MG63 (cell line): Measurements from ENCODE around the gene IGFL3. TPM values are rescaled to one million over a fixed set of nuclear protein-coding genes. Genes with fewer than 3 reads are reported as not detected.
"Not testable (repeated sequence)": the region's sequence is repeated elsewhere in the genome, so short reads cannot be mapped to it uniquely, and the experiment has no call there.

ENCODE experiments used
- DNase-seq: peaks from one replicate; pipeline ENCODE4 v3.0.0-alpha.2; 2020
- H3K27me3 ChIP-seq: fragments of 250-450 bp; sonication (Bioruptor Pico); 2 replicates; pipeline ENCODE4 v1.5.1; 2020; ENCODE audit warnings: mild to moderate bottlenecking, moderate library complexity
- H3K36me3 ChIP-seq: fragments of 250-450 bp; sonication (Bioruptor Pico); 2 replicates; pipeline ENCODE4 v1.5.1; 2020; ENCODE audit warnings: mild to moderate bottlenecking, moderate library complexity
- H3K4me3 ChIP-seq: fragments of 250-450 bp; sonication (Bioruptor Pico); 2 replicates; pipeline ENCODE4 v1.5.1; 2020; ENCODE audit warnings: mild to moderate bottlenecking, moderate library complexity
- H3K9me3 ChIP-seq: fragments of 250-450 bp; sonication (Bioruptor Pico); 2 replicates; pipeline ENCODE4 v1.5.1; 2020; ENCODE audit warnings: mild to moderate bottlenecking, moderate library complexity
- total RNA-seq: library from RNA; depleted of rRNA; stranded (reverse); fragments of >200 nt; shearing (Covaris generic); gene quantifications from 2 replicates; pipeline ENCODE4 v1.2.3, GENCODE V29; 2014; ENCODE audit warnings: low replicate concordance; rRNA removed

Gene IGFL3
- not detected in 2 replicates for total RNA-seq

DNA sequence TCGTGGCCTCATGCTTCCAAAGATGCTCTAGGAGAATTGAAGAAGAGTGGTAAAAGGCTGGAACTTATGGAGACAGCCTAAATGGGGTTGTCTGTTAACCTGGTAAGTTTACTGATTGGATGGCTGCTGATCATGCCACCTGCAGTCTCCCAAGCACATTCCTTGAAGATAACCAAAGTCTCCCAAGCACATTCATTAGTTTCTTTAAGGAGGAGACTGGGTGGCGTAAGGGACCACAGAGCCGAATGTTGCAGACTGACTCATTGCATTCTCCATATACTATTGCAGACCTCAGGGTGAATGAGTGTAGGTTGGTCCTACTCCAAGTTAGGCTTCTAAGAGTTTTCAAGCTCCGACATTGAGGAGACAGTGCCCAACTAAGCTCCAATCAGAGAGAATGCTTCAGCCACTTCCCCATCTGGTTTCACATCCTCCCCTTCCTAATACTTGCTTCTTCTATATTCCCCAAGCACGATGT is at the start of gene IGFL3:
Gene IGFL3, minus strand, starts transcription at position 51 of the 478 bp plus-strand sequence. Its CDS starts 39 bp downstream, at position 12.
- H3K9me3 ChIP-seq = no peaks in the 10 kb centered on the region; the same call in 1 of the 2 replicates
- H3K4me3 ChIP-seq = no peak within 1 kb of the TSS
- H3K27me3 ChIP-seq = peaks cover 34% of the 10 kb centered on the region
- H3K36me3 ChIP-seq = no peaks in the 10 kb centered on the region
- DNase-seq = no peak

DNA sequence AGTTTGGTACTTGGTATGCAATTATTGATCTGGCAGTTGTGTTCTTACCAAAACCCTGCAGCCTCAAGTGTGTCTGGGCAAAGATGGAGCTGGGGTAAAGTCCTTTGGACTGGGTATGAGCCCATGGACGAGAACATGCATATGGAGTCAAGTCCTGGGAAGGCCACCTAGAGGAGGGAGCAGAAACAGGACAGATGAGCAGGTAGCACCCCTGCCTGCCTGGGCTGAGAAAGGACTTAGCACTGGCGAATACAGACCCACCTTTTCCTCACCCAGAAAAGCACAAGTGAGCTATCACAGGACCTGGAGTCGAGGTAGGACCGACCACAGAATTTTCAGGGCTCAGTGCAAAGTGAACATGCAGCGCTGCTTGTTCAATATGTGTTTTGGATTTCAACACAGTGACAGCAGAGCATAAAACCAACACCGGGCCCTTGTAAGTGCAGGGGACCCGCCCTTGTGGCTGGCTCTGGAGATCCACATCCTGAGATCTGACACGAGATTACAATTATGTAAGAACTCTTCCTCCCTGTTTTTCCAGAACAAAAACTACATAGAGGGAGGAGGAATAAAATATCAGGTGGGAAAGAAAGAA is 49.5 kb upstream of the IGFL3 start:
- no peak for DNase-seq
- no peak overlapping the region for H3K4me3 ChIP-seq
- H3K9me3 ChIP-seq = peaks cover 3% of the 10 kb centered on the region; the same call in 1 of the 2 replicates
- no peaks in the 10 kb centered on the region for H3K36me3 ChIP-seq
- peaks cover 39% of the 10 kb centered on the region for H3K27me3 ChIP-seq

DNA sequence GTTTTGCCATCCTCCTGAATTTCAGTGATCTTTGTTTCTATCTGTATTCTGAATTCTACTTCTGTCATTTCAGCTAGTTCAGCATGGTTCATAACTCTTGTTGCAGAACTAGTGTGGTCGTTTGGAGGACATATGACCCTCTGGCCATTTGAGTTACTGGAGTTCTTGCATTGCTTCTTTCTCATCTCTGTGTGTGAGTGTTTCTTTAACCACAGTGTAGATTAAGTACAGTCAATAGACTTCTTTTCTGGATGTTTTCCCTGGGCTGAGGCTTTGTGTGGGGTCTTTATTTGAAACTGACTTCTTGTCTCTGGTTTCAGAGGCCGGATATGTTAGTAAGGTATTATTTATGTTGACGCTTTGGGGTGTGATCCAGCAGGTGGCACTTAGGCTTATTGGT is 38.2 kb upstream of the IGFL3 start:
- DNase-seq = no peak
- no peak overlapping the region for H3K4me3 ChIP-seq
- peaks cover 3% of the 10 kb centered on the region for H3K27me3 ChIP-seq
- H3K9me3 ChIP-seq = peaks cover 16% of the 10 kb centered on the region
- H3K36me3 ChIP-seq = no peaks in the 10 kb centered on the region

DNA sequence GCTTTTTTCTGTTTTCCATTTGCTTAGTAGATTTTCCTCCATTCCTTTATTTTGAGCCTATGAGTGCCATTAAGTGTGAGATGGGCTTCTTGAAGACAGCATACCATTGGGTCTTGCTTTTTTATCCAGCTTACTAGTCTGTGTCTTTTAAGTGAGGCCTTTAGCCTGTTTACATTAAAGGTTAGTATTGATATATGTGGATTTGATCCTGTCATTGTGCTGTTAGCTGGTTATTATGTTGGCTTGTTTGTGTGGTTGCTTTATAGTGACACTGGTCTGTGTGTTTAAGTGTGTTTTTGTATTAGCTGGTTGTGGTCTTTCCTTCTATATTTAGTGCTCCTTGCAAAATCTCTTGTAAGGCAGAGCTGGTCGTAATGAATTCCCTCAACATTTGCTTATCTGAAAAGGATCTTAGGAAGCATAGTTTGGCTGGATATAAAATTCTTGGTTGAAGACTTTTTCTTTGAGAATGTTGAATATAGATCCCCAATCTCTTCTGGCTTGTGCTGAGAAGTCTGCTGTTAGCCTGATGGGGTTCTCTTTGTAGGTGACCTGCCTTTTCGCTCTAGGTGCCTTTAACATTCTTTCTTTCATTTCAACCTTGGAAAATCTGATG is 37.3 kb upstream of the IGFL3 start:
- Histone ChIP-seq H3K27me3 (peaks cover 12% of the 10 kb centered on the region), H3K9me3 (peaks cover 16% of the 10 kb centered on the region)
- DNase-seq, H3K4me3 ChIP-seq, H3K36me3 ChIP-seq: not testable (repeated sequence)

DNA sequence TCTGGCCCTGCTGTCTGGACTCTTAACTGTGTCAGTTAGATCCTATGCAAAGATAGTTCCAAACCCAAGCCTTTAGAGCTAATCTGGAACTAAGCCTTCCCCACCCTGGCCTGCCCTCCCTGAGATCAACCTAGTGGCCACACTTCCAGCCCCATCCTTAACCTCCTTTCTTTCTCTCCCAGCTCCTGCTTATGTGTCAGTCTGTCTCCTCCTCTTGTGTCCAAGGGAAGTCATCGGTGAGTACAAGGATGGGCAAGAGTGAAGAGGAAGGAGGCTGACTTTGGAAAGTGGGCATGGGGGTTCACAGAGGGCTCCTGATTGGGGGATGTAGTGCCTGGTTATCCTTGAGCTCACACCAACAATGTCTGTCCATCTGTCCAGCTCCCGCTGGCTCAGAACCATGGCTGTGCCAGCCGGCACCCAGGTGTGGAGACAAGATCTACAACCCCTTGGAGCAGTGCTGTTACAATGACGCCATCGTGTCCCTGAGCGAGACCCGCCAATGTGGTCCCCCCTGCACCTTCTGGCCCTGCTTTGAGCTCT is 35.8 kb upstream of the IGFL3 start:
- Histone ChIP-seq H3K27me3 (peaks cover 24% of the 10 kb centered on the region), H3K9me3 (peaks cover 16% of the 10 kb centered on the region), H3K4me3 (no peak overlapping the region), H3K36me3 (no peaks in the 10 kb centered on the region)
- DNase-seq = no peak

DNA sequence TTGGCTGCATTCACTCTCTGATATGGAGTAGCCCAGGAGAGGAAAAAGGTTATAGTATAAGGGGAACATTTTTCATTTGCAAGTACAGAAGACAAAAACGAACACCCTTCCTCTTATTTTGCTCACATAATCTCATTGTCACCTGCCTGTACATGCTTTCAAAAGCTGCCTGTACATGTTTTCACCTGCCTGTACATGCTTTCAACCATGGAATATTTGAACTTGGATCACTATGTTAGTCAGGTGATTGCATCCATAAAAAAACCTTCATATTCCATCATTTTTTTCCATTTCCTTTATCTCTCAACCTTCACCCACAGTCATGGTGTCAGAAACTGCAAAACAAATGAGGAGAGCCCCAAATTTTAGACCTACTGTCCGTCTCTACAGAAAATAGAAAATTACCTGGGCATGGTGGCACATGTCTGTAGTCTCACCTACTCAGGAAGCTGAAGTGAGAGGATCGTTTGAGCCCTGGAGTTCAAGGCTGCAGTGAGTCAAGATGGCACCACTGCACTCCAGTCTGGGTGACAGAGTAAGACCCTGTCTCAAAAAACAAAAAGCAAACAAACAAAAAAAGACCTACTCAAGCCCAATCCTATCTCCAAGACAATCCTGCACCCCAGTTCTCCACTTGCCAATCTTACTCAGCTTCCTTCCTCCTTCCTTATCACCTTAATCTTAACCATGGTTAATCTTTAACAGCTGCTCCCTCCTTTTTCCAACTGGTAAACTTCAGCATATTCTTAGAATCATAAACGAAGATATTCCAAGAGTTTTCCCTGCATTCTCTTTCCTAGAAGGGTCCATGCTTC is 35.1 kb upstream of the IGFL3 start:
- Histone ChIP-seq H3K9me3 (peaks cover 16% of the 10 kb centered on the region), H3K27me3 (peaks cover 30% of the 10 kb centered on the region), H3K36me3 (no peaks in the 10 kb centered on the region), H3K4me3 (no peak overlapping the region)
- no peak for DNase-seq

DNA sequence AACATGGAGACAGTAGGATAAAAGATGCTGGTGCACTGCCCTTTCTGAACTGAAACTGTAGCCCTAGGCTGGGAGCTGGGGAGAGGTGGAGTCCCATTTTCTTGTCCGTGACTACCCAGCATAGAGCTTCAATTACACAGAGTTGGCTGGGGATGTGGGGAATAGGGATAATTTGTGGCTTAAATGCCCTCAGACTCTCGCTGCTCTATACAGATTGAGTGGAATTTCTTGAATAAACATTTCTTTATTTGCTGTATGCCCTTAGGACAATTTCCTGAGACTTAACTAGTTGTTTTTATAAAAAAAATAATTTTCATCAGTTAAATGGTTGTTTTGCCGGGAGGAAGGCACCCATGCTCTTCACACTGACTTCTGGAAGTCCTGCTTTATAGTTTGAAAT is 30.7 kb upstream of the IGFL3 start:
- no peaks in the 10 kb centered on the region for H3K9me3 ChIP-seq

DNA sequence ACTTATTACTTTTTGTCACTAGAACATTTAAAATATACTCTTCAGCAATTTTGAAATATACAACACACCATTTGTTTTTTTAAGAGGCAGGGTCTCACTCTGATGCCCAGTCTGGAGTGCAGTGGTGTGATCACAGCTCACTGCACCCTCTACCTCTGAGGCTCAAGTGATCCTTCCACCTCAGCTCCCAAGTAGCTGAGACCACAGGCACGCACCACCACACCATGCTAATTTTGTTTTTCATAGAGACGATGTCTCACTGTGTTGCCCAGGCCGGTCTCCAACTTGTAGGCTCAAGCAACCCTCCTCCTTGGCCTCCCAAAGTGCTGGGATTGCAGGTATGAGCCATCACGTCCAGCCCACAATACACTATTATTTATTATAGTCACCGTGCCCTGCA is 26.1 kb upstream of the IGFL3 start:
- H3K9me3 ChIP-seq = no peaks in the 10 kb centered on the region; the same call in 1 of the 2 replicates
- DNase-seq = no peak
- peaks cover 61% of the 10 kb centered on the region for H3K27me3 ChIP-seq
- no peak overlapping the region for H3K4me3 ChIP-seq
- H3K36me3 ChIP-seq = no peaks in the 10 kb centered on the region

More for the DNA sequence above, 30.7 kb upstream of the IGFL3 start:
- DNase-seq = no peak
- no peaks in the 10 kb centered on the region for H3K36me3 ChIP-seq
- no peak overlapping the region for H3K4me3 ChIP-seq
- H3K27me3 ChIP-seq = peaks cover 64% of the 10 kb centered on the region

DNA sequence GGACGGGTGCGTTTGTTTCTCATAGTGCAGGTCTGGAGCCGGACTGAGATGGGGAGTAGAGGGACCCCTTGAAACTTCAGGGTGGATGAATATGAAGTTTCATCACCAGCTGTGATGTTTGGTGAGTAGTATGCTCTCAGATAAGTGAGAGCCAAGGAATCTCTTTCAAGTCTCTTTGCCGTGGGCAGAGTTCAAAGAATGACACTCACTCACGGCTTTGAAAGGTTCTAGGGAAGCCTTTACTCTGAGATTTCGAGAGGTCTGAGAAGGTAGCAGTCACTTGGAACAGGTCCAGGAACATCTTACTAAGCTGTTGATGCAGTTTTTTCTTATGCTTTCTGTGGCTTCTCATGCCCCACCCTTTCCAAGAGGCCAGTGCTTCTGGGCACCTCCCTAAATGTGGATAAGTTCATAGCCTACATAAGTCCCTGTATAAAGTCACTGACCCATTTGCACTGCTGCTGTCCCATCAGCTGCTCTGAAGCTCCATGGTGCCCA is 23.4 kb upstream of the IGFL3 start, which contains the start of gene IGFL2:
Gene IGFL2, plus strand, starts transcription at position 448 of the 498 bp plus-strand sequence. Its CDS starts 41 bp downstream, at position 489.
- Histone ChIP-seq H3K27me3 (peaks cover 46% of the 10 kb centered on the region), H3K4me3 (no peak within 1 kb of the TSS), H3K36me3 (no peaks in the 10 kb centered on the region), H3K9me3 (no peaks in the 10 kb centered on the region; the same call in 1 of the 2 replicates)
- no peak for DNase-seq

DNA sequence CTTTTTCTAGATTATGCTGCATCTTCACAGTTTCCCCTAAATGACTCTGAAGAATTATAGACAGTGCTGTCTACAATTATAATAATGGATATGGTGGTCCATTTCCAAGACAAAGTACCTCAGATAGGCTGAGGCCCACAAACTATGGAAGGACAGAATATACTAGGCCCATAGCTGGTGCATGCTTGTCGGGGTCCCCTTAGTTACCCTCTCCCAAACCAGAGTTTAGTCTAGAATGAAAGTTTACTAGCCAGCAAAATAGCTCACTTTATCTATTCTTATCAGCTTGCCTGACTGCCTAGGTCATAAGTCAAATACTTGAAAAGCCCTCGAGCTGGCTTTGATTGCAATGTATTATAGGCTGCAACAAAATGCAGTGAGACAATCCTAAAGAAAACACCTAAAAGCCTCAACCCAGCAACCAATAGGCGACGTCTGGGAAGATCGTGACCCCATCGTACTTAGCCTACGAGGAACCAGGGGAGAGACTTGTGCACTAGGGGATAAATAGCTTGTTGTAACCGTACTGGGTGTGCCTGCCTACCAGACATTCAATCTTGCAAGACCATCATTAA is 22.8 kb upstream of the IGFL3 start:
- no peaks in the 10 kb centered on the region; the same call in 1 of the 2 replicates for H3K9me3 ChIP-seq
- H3K36me3 ChIP-seq = no peaks in the 10 kb centered on the region
- no peak for DNase-seq
- peaks cover 43% of the 10 kb centered on the region for H3K27me3 ChIP-seq
- H3K4me3 ChIP-seq = no peak overlapping the region

DNA sequence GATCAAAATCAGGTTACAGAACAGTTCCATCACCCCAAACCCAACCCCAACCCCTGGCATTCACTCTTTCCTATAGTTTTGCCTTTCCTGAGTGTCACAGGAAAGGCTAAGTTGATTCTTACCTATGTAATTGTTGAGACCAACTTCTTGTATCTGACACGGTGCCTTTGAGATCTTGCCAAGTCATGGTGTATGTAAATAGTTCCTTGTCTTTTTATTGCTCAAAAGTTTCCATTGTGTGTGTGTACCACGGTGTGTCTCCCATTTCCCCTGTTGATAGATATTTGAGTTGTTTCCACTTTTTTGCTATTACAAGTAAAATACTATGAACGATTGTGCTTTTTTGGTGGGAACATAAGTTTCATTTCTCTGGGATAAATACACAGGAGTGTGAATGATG is 20.3 kb upstream of the IGFL3 start:
- Histone ChIP-seq H3K36me3 (no peaks in the 10 kb centered on the region), H3K9me3 (no peaks in the 10 kb centered on the region; the same call in 1 of the 2 replicates), H3K27me3 (peaks cover 20% of the 10 kb centered on the region), H3K4me3 (no peak overlapping the region)
- no peak for DNase-seq

DNA sequence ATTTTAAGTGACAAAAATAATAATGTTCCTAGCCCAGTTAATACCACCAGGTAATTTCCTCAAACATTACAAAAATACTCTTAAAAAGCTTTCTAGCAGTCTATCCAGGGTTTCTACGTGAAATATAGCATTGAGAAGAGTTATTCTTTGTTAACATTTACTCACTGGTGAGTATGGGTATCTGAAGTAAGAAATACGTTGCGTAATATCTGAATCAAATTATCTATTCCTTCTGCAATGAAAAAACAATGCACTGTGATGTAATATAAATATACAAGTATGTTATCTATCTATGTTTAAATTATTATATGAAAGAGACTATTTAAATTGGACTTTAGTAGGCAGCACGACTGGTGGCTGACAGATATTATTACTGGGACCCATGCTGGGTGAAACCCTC is 17.8 kb upstream of the IGFL3 start:
- H3K27me3 ChIP-seq = peaks cover 10% of the 10 kb centered on the region
- no peak for DNase-seq
- H3K4me3 ChIP-seq = no peak overlapping the region
- H3K9me3 ChIP-seq = no peaks in the 10 kb centered on the region; the same call in 1 of the 2 replicates
- no peaks in the 10 kb centered on the region for H3K36me3 ChIP-seq

DNA sequence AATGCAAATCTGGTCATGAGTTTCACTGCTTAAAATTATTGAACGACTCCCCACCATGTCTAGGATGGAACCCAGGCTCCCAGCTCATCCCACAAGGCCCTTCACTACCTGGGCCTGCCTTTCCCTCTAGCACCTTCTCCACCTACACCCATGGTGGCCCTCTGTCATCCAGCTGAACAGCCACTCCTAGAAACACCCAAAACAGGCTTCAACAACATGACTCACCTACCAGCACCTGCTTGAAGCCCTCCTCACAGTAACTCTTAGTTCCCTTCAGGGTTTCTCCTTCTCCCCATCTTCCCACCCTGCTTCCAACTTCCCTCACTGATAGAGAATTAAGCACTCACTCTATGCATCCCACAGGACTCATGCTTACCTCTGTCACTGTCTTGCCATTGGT is 16.9 kb upstream of the IGFL3 start:
- Histone ChIP-seq H3K36me3 (no peaks in the 10 kb centered on the region), H3K4me3 (no peak overlapping the region), H3K27me3 (peaks cover 5% of the 10 kb centered on the region; the same call in 1 of the 2 replicates), H3K9me3 (no peaks in the 10 kb centered on the region; the same call in 1 of the 2 replicates)
- no peak for DNase-seq

DNA sequence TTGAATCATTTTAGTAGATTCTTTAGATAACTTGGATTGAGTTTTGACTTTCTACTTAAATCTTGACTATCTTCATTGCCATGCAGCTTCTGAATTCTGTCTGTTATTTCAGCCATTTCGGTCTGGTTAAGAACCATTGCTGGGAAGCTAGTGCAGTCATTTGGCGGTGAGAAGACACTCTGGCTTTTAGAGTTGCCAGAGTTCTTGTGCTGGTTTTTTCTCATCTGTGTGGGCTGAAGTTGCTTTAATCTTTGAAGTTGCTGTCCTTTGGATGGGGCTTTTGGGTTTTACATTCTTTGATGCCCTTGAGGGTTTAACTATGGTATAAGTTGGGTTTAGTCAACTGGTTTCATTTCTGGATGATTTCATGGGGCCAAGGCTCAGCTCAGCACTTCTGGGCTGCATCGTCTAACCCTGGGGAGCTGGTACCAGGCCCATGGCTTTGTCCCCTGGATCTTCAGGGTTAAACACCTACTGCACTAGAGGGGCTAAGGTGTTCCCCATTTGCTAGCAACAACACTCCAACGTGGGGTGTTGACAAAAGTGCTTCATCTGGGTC is 13.5 kb upstream of the IGFL3 start:
- DNase-seq = no peak

DNA sequence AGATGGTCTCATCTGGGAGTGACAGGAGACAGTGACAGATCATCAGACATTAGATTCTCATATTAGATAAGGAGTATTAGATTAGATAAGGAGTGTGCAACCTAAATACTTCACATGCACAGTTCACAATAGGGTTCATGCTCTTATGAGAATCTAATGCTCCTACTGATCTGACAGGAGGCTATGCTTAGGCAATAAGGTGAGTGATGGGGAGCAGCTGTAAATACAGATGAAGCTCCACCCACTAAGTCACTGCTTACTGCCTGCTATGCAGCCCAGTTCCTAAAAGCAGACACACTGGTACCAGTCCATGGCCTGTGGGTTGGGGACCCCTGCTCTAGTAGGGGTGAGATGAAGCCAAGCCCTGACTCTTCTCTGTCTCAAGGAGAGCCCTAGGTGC is 10.0 kb upstream of the IGFL3 start:
- H3K9me3 ChIP-seq = peaks cover 5% of the 10 kb centered on the region; the same call in 1 of the 2 replicates
- no peak overlapping the region for H3K4me3 ChIP-seq
- no peak for DNase-seq
- H3K36me3 ChIP-seq = no peaks in the 10 kb centered on the region
- no peaks in the 10 kb centered on the region for H3K27me3 ChIP-seq

More for the DNA sequence above, 13.5 kb upstream of the IGFL3 start:
- Histone ChIP-seq H3K27me3 (peaks cover 4% of the 10 kb centered on the region; the same call in 1 of the 2 replicates), H3K36me3 (no peaks in the 10 kb centered on the region), H3K9me3 (no peaks in the 10 kb centered on the region; the same call in 1 of the 2 replicates), H3K4me3 (no peak overlapping the region)

DNA sequence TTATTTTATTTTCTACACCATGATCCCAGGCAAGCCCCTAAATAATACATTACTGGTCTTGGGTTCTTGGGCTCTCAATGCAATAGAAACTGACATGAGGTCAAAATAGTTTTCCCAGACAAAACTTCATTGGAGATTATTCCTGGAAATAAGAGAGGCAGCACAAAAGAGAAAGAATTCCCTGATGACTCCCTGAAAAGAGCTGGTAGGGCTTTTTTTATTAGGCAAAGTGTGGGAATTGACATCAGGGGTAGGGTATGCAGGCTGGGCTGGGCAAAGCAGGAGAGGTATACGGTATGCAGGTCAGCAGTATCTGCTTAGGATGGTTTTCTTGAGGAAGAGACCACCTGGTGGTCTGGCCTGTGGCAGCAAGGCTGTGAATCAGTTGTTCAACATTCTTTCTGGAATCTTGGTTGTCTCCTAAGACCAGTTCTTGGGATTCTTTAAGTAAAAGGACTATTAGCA is 9.3 kb upstream of the IGFL3 start:
- Histone ChIP-seq H3K27me3 (no peaks in the 10 kb centered on the region), H3K4me3 (no peak overlapping the region), H3K36me3 (no peaks in the 10 kb centered on the region), H3K9me3 (peaks cover 5% of the 10 kb centered on the region; the same call in 1 of the 2 replicates)
- DNase-seq = no peak
